Liver (tissue), 9 donors: ENCODE data around the gene UNCX. TPM values are rescaled to one million over a fixed set of nuclear protein-coding genes. Genes with fewer than 3 reads are reported as not detected.

Experiments used
- DNase-seq: peaks from one replicate; pipeline ENCODE4 v3.0.0-alpha.2; 2017; ENCODE audit warnings: low spot score
- H3K27ac ChIP-seq, 2 donors: one replicate each; pipeline ENCODE4 v1.7.0; 2013; ENCODE audit warnings: inconsistent platforms in 2 of 2, low read length in 2 of 2, control low read depth in 1 of 2, low read depth in 1 of 2, mild to moderate bottlenecking in 1 of 2
- H3K27me3 ChIP-seq, 4 donors: one replicate each; pipeline versions ENCODE4 v1.6.1 to v1.7.0; 2013; ENCODE audit warnings: low read length in 3 of 4, inconsistent platforms in 1 of 4, mild to moderate bottlenecking in 1 of 4, moderate library complexity in 1 of 4; ENCODE audit not compliant: control insufficient read depth in 4 of 4, insufficient read depth in 4 of 4
- H3K36me3 ChIP-seq, 4 donors: one replicate each; pipeline versions ENCODE4 v1.6.1 to v1.7.0; 2013; ENCODE audit warnings: low read length in 3 of 4, mild to moderate bottlenecking in 3 of 4, low read depth in 1 of 4, moderate library complexity in 1 of 4; ENCODE audit not compliant: control insufficient read depth in 4 of 4, insufficient read depth in 3 of 4
- H3K4me1 ChIP-seq, 4 donors: one replicate each; pipeline versions ENCODE4 v1.6.1 to v1.7.0; 2013; ENCODE audit warnings: low read length in 3 of 4, mild to moderate bottlenecking in 3 of 4, moderate library complexity in 1 of 4; ENCODE audit not compliant: control insufficient read depth in 4 of 4, insufficient read depth in 4 of 4
- H3K4me3 ChIP-seq, 3 donors: one replicate each; pipeline versions ENCODE4 v1.6.1 to v1.7.0; 2013; ENCODE audit warnings: low read length in 3 of 3, control low read depth in 1 of 3, low read depth in 1 of 3, mild to moderate bottlenecking in 1 of 3
- H3K9ac ChIP-seq, 2 donors: one replicate each; pipeline ENCODE4 v1.7.0; 2013; ENCODE audit warnings: low read length in 2 of 2, mild to moderate bottlenecking in 2 of 2, moderate library complexity in 2 of 2, control low read depth in 1 of 2, low read depth in 1 of 2
- H3K9me3 ChIP-seq, 4 donors: one replicate each; pipeline versions ENCODE4 v1.6.1 to v1.7.0; 2013; ENCODE audit warnings: low read length in 3 of 4; ENCODE audit not compliant: control insufficient read depth in 4 of 4
- EGR1 ChIP-seq, 2 donors: IDR thresholded peaks; 2 replicates each; pipeline ENCODE4 v1.6.1; 2016 to 2018; ENCODE audit warnings: antibody characterized with exemption in 2 of 2, low read depth in 2 of 2
- FOXA1 ChIP-seq: IDR thresholded peaks from 2 replicates; pipeline ENCODE4 v1.6.1; 2016; ENCODE audit warnings: antibody characterized with exemption
- FOXA2 ChIP-seq: IDR thresholded peaks from 2 replicates; pipeline ENCODE4 v1.6.1; 2016; ENCODE audit warnings: antibody characterized with exemption
- GABPA ChIP-seq, 2 donors: IDR thresholded peaks in 1 of 2; conservative IDR thresholded peaks in 1 of 2; 2 replicates each; pipeline ENCODE4 v1.6.1; 2016; ENCODE audit warnings: antibody characterized with exemption in 2 of 2, mild to moderate bottlenecking in 1 of 2, moderate library complexity in 1 of 2
- HNF4A ChIP-seq, 2 donors: conservative IDR thresholded peaks; 2 replicates each; pipeline ENCODE4 v1.6.1; 2016; ENCODE audit warnings: antibody characterized with exemption in 2 of 2, mild to moderate bottlenecking in 2 of 2
- JUND ChIP-seq, 2 donors: IDR thresholded peaks; 2 replicates each; pipeline ENCODE4 v1.6.1; 2016; ENCODE audit warnings: antibody characterized with exemption in 2 of 2
- NR2F2 ChIP-seq: IDR thresholded peaks from 2 replicates; pipeline ENCODE4 v1.6.1; 2016; ENCODE audit warnings: antibody characterized with exemption
- RAD21 ChIP-seq, 2 donors: IDR thresholded peaks; 2 replicates each; pipeline ENCODE4 v1.6.1; 2016; ENCODE audit warnings: antibody characterized with exemption in 2 of 2, mild to moderate bottlenecking in 2 of 2
- RXRA ChIP-seq, 2 donors: IDR thresholded peaks; 2 replicates each; pipeline ENCODE4 v1.6.1; 2017 to 2018; ENCODE audit warnings: antibody characterized with exemption in 2 of 2, mild to moderate bottlenecking in 1 of 2
- SP1 ChIP-seq: IDR thresholded peaks from 2 replicates; pipeline ENCODE4 v1.6.1; 2018; ENCODE audit warnings: antibody characterized with exemption, mild to moderate bottlenecking
- YY1 ChIP-seq: IDR thresholded peaks from 2 replicates; pipeline ENCODE4 v1.6.1; 2016; ENCODE audit warnings: antibody characterized with exemption, mild to moderate bottlenecking
- WGBS: extraction: QIAGEN DNeasy Blood & Tissue Kit; methylation state at CpG from one replicate; pipeline ENCODE4 v1.1.7; 2013; 5-methylcytosine and 5-hydroxymethylcytosine counted together
- polyA plus RNA-seq, 2 donors: library from polyadenylated mRNA; stranded (reverse) in 1 of 2; unstranded in 1 of 2; fragments of 200-250 nt in 1 of 2; fragments of >200 nt in 1 of 2; fragmentation: Nextera tagmentation in 1 of 2; extraction: Ambion mirVana in 1 of 2; gene quantifications; one replicate each; pipeline versions ENCODE4 v1.2.1 to v1.2.3, GENCODE V29; 2013 to 2015
- total RNA-seq, 2 donors: library from RNA; depleted of rRNA; stranded (reverse); fragments of >200 nt; gene quantifications; one replicate each; pipeline ENCODE4 v1.2.3, GENCODE V29; 2014
- TF ChIP-seq, protein P1 (sequence below): IDR thresholded peaks from 2 replicates; pipeline ENCODE4 v1.6.1; 2016; ENCODE audit warnings: antibody characterized with exemption
- TF ChIP-seq, protein P2 (sequence below): fragments of 150-350 bp; IDR thresholded peaks from 2 replicates; pipeline ENCODE4 v1.5.1; 2017; ENCODE audit warnings: improper control_type of control experiment, low read depth, low read length; ENCODE audit not compliant: missing input control
- TF ChIP-seq, protein P3 (sequence below): IDR thresholded peaks from 2 replicates; pipeline ENCODE4 v1.6.1; 2016; ENCODE audit warnings: antibody characterized with exemption, mild to moderate bottlenecking
- donor health status: healthy.
- donor health status: healthy.
- donor health status: healthy.
- donor health status: healthy.
- donor health status: healthy.

The UNCX gene
- total and polyA plus RNA-seq, 4 donors = not detected

DNA sequence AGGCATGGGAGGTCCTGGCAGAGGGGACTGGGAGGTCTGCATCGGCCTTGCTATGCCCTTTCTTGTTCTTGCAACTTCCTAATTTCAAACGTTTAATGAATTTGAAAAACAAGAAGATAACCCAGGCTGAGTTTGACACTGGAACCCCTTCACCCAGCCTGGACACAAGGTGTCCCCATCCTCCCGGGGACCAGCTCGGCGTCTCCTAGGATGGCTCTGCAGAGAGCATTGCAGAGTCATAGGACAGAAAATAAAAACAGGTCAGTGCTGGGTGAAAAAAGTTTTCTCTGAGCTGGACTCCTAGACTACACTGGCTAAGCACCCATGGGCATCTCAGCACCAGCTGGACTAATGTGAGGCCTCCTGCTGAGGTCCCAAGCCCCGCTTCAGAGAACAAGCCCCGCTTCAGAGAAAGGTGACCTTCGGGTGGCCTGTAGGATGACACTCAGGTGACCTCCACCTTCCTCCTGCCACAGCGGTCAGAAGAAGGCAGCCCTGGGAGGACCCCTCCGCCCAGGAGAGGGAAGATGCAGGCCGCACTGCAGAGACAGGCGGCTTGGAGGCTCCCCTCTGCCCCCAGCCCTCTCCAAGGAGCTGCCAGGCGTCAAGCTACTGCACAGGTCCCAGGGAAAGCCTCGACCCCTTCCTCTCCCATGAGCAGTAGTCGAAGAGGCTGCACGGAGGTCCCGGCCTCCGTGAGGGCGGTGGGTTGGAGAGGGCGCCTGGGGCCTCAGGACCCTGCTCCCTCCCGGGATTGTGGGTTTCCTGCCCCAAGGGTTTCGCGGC, 9.3 kb upstream of the UNCX start:
- WGBS = 28% methylated on average over 23 of the region's 23 CpGs
- Histone ChIP-seq H3K4me1 (peaks cover 0 to 3% (median 0%) of the 10 kb centered on the region in 4 donors), H3K4me3 (no peak overlapping the region), H3K9me3 (no peaks in the 10 kb centered on the region), H3K9ac (no peak overlapping the region), H3K36me3 (no peaks in the 10 kb centered on the region), H3K27ac (no peak overlapping the region), H3K27me3 (peaks cover 15 to 22% (median 18%) of the 10 kb centered on the region in 4 donors)
- TF ChIP-seq JUND (IDR thresholded peaks at IDR 0.05) (no peak), EGR1 (IDR thresholded peaks at IDR 0.05; ENCODE audit: low read depth in 2 of 2) (no peak), RAD21 (IDR thresholded peaks at IDR 0.05) (peak in 1 of 2 donors; percentile 8)
- no peak for DNase-seq

DNA sequence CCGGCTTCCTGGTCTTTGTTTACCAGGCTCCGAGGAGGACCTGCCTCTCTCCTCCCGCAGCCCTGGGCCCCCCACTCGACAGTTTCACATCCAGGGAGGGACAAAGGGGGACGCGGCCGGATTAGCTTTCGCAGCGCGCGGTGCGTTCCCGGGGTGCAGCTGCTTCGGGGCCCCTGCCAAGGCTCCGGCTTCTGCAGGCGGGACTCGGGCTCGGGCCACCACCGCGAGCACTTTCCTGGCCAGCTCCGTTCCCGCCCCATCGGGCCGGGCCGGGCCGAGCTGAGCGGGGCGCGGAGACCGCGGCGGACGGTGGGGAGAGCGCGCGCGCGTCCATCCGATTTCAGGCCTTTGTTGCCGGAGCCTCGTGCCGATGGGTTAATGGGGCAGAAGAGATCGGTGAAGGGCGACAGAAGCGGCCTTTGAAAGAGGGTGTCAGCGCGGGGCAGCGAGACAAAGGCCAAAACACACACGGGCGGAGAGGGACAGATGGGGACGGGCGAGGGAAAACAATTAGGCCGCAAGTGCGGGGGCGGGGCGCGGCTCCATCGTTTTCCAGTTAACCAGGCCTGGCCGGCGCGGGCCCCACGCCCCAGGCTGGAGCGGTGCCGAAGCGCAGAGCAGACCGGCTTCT, 8.5 kb upstream of the UNCX start:
- Histone ChIP-seq H3K4me1 (peaks cover 0 to 3% (median 0%) of the 10 kb centered on the region in 4 donors), H3K27ac (no peak overlapping the region), H3K4me3 (no peak overlapping the region), H3K9ac (no peak overlapping the region), H3K9me3 (no peaks in the 10 kb centered on the region), H3K36me3 (no peaks in the 10 kb centered on the region), H3K27me3 (peaks cover 7 to 29% (median 18%) of the 10 kb centered on the region in 4 donors)
- TF ChIP-seq RAD21 (IDR thresholded peaks at IDR 0.05) = no peak
- TF ChIP-seq NR2F2 = no peak
- no peak for TF ChIP-seq YY1
- TF ChIP-seq HNF4A (conservative IDR thresholded peaks at IDR 0.05) = no peak
- no peak for TF ChIP-seq RXRA (IDR thresholded peaks at IDR 0.05)
- TF ChIP-seq, protein P1, sequence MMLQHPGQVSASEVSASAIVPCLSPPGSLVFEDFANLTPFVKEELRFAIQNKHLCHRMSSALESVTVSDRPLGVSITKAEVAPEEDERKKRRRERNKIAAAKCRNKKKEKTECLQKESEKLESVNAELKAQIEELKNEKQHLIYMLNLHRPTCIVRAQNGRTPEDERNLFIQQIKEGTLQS = no peak
- no peak for TF ChIP-seq FOXA1
- TF ChIP-seq, protein P2, sequence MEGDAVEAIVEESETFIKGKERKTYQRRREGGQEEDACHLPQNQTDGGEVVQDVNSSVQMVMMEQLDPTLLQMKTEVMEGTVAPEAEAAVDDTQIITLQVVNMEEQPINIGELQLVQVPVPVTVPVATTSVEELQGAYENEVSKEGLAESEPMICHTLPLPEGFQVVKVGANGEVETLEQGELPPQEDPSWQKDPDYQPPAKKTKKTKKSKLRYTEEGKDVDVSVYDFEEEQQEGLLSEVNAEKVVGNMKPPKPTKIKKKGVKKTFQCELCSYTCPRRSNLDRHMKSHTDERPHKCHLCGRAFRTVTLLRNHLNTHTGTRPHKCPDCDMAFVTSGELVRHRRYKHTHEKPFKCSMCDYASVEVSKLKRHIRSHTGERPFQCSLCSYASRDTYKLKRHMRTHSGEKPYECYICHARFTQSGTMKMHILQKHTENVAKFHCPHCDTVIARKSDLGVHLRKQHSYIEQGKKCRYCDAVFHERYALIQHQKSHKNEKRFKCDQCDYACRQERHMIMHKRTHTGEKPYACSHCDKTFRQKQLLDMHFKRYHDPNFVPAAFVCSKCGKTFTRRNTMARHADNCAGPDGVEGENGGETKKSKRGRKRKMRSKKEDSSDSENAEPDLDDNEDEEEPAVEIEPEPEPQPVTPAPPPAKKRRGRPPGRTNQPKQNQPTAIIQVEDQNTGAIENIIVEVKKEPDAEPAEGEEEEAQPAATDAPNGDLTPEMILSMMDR = no peak
- no peak for TF ChIP-seq SP1
- no peak for TF ChIP-seq FOXA2
- TF ChIP-seq GABPA (IDR thresholded peaks at IDR 0.05 in 1 of 2, conservative IDR thresholded peaks at IDR 0.05 in 1 of 2) = no peak
- TF ChIP-seq, protein P3, sequence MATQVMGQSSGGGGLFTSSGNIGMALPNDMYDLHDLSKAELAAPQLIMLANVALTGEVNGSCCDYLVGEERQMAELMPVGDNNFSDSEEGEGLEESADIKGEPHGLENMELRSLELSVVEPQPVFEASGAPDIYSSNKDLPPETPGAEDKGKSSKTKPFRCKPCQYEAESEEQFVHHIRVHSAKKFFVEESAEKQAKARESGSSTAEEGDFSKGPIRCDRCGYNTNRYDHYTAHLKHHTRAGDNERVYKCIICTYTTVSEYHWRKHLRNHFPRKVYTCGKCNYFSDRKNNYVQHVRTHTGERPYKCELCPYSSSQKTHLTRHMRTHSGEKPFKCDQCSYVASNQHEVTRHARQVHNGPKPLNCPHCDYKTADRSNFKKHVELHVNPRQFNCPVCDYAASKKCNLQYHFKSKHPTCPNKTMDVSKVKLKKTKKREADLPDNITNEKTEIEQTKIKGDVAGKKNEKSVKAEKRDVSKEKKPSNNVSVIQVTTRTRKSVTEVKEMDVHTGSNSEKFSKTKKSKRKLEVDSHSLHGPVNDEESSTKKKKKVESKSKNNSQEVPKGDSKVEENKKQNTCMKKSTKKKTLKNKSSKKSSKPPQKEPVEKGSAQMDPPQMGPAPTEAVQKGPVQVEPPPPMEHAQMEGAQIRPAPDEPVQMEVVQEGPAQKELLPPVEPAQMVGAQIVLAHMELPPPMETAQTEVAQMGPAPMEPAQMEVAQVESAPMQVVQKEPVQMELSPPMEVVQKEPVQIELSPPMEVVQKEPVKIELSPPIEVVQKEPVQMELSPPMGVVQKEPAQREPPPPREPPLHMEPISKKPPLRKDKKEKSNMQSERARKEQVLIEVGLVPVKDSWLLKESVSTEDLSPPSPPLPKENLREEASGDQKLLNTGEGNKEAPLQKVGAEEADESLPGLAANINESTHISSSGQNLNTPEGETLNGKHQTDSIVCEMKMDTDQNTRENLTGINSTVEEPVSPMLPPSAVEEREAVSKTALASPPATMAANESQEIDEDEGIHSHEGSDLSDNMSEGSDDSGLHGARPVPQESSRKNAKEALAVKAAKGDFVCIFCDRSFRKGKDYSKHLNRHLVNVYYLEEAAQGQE = no peak
- DNase-seq = no peak
- WGBS = 5% methylated on average over 66 of the region's 66 CpGs
